HG03097 (cell line): ENCODE results near the gene SLC10A6.

Source experiments
- ATAC-seq: cut with Tn5 transposase; IDR thresholded peaks from one replicate; pipeline ENCODE4 v1.9.1; 2021; ENCODE audit not compliant: unreplicated experiment, low FRiP score

SLC10A6 gene

DNA sequence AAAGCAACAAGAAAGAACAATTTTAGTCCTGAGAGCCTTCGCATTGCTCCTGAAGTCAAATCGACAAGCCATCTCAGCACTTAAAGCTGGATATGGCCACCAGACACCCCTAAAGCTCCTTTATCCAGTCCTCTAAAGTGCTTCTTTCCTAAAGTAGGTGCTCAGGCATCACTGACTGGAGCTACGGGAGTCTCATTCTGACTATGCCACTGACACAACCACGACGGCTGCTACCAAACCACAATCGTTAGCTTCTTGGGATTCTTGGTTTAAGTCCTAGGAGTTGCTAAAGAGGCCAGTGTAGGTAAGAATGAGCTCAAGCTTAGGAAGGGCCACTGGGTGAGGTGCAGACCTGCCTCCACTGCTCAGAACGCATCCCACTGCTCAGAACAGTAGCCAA is 1.0 kb downstream of the SLC10A6 start:
- ATAC-seq: no peak

DNA sequence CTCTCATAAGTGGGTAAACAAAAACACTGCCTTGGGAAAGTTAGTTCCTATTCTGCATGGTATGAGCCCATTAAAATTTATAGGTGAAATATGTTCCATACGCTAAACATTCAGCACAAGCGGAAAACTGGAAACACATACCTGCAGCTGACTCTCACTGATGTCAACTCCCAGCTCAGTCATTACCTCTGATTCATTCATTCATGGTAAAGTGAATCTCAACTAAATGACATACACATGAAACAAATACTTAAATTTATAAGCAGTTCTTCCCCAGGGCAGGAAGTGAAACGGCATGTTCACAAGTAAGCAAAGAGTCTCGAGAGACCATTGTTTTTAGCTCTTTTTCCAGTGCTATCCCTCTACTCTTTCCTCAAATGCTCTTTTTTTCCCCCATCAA is 1.6 kb downstream of the SLC10A6 start:
- no peak for ATAC-seq

- no peak for ATAC-seq
These were observed 2.3 kb downstream of the SLC10A6 start for GRCh38 chr4:86846921-86847320.

- no peak for ATAC-seq
These were observed 3.6 kb downstream of the SLC10A6 start for GRCh38 chr4:86845593-86845992.

GRCh38 chr4:86841309-86841708 is 7.9 kb downstream of the SLC10A6 start:
- ATAC-seq: no peak

DNA sequence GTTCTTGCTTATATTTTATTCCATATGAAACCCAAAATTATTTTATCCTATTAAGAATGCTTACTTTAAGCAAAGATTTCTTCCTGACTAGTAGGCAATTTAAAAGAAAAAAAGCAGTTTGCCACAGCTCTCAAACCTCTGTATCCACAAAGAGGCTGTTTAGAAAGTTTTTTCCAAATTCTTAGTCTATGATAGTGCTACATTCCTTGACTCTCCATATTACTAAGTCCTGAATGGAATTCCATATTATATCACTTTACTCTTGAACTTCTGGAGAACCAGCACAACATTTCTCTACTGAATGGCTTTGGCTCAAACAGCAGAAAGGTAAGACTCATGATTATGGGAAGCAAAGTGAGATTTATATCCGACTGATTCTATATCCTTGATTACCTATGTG is 8.3 kb downstream of the SLC10A6 start:
- ATAC-seq: no peak

DNA sequence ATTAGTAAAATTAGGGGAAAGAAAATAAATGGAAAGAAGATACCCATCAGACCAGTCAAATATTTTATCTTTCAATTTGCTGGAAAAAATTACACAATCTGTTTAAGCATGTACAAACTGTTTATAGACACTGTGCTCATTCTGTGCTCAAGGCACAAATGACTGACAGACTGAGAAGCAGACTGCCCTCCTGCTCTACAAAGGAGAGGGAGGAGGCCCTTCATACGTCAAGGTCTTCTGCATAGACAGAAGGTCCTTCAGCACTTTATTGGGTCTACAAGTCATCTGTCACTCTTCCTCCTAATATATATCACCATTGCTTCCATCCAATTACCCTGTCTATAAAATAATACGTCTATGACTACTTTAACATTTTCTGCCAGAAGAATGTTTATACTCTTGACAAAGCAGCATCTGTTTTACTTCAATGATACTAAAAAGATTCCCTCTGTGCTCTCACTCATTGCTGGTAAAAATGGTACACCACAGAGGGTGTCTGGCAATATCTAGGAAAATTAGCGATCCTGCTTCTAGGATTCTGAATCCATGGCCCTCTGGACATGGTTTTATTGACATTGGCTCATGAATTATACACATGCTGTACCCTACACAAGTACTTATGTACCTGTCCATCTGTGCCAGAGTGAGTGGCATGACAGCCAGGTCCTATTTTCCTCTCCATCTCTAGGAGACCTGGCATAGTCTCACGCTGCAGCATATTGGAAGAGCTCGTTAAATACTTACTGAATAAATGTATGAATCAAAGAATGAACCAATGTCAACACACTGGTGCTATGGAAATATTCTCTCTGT is 11.3 kb downstream of the SLC10A6 start:
- no peak for ATAC-seq

GRCh38 chr4:86835677-86836076 is 13.5 kb downstream of the SLC10A6 start:
- no peak for ATAC-seq

- ATAC-seq: no peak
These were observed 14.3 kb downstream of the SLC10A6 start for GRCh38 chr4:86834901-86835300.

DNA sequence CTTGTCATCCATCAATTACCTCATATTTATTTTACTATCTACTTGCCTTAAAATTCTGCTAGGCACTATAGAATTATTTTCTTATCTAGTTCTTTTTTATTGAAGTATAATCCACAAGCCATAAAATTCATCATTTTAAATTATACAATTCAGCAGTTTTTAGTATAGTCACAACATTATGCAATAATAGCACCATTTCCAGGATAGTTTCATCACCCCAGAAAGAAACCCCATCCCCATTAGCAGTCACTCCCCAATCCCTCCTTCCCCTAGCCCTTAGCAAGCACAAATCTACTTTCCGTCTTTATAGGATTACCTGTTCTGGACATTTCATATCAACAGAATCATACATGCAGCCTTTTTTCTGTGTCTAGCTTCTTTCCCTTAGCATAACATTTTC is 15.6 kb downstream of the SLC10A6 start:
- no peak for ATAC-seq

DNA sequence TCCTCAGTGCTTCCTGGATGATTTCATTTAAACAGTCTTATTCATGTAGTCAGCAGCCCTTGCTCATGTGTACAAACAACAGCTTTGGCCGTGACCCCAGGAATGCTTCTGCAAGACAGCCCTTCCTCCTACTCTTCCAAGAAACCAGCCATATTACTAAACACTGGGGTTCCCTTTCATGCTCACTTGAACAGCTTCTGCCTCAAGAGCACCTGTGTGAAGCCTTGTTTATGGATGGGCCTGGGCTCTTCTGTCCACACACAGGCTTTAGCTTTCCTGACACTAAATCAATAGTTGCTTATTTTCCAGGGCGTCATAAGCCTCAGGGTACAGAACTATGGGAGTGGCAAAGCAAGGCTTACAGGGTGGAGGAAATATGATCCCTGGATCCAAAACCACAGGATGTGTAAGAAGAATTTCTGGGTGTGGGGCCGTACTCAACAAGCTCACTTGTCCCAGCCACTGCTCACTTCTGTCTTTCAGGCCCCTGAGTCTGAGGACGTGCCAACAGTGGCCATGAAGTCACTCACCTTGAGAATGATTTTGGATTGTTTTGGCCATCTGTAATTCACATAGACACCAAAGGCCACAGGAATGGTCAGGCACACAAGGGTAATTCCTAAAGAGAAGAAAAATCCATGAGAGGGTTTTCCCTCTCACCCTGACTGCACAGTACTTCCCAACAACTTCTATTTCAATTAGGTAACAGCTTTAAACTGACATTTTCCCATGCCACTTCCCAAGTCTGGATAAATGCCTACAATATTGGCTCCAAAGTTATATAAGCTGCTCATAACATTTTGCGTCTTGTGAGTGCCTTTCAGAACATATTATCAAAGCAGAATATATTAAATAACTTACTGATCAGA is 17.7 kb downstream of the SLC10A6 start:
- ATAC-seq: no peak

- no peak for ATAC-seq
These were observed 23.7 kb downstream of the SLC10A6 start for GRCh38 chr4:86825511-86825910.

DNA sequence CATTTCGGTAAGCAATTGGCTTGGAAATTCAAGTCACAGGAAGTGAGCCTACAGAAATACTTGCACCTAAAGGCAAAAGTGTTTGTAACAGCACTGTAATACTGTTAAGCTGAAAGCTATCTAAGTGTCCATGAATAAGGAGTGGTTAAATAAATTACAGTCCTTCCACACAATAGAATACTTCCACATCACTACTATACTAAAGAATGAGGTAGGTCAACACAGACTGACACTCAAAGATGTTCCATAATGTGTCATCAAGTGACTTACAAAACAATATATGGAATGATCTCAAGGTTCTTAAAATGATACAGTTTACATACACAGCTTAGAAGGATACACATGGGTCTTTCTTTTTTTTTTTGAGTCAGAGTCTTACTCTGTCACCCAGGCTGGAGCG is 27.0 kb downstream of the SLC10A6 start:
- no peak for ATAC-seq

DNA sequence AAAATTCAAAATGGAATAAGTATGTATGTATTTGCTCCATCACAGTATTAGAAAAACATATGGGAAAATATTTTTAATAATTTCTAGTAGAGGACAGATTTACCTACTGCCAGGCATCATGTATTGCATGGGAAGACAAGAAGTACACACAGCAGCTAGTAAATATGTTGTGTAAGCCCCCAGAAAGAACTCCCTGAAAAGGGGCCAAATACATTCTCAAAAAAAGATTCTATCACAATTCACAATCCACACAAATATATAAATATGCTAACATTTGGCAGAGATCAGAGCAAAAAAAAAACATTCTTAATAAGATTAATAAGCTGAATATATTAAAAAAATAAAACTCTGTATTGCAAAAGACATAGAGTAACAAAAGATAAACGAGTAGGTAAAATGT is 28.0 kb downstream of the SLC10A6 start:
- no peak for ATAC-seq

GRCh38 chr4:86819561-86819960 is 29.6 kb downstream of the SLC10A6 start:
- ATAC-seq: no peak

DNA sequence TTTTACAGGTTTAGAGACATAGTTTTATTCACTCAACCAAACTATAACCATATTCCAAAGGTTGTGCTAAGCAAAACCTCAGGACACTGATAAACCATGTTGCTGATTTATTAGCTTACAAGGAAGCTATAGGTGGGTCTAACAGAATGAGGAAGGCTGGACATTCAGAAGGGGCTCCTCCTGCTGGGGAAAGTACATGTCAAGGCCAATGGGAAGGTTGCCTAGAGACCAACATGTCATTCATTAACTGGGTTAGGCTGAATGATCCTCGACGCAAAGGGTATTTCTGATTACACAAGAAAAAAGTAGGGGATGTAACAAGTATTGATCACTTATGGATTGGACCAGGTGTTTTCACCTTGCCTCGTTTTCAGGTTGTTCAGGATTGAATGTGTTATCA is 30.3 kb downstream of the SLC10A6 start:
- ATAC-seq: no peak

- ATAC-seq: no peak
These were observed 31.0 kb downstream of the SLC10A6 start for GRCh38 chr4:86818211-86818610.

DNA sequence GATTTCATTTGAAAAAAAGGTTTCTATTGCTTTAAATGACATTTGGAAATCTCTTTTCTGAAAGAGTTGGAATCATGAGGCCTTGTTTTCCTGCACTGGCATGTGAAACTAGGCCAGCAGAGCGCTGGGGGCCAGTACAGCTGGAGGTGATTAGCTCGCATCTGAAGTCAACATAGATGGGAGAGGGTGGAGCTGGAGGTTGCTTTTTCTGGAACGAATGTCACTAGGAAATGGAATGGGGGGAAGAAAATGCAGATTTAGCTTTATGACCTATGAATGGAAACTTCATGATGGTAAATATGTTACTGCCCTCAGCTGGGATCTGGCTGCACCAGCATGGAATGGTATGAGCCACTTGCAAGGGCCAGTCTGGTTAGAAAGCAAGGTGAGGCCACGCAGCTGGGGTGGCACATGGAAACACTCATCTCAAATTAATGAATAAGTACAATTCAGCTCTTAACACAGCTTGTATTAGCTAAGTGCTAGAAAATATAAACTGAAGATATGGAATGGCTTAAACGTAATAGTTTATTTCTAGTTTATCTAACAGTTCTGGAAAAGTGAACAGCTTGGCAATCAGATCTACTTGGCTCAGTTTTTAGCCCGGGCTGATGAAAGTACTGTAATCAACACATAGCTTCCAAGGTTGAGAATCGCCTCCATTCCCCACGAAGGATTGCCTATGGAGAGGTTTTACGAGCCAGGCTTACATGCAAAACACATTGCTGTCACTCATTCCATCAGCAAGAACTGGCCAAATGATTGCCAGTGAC is 32.5 kb downstream of the SLC10A6 start:
- no peak for ATAC-seq

- no peak for ATAC-seq
These were observed 33.5 kb downstream of the SLC10A6 start for GRCh38 chr4:86815653-86816052.

DNA sequence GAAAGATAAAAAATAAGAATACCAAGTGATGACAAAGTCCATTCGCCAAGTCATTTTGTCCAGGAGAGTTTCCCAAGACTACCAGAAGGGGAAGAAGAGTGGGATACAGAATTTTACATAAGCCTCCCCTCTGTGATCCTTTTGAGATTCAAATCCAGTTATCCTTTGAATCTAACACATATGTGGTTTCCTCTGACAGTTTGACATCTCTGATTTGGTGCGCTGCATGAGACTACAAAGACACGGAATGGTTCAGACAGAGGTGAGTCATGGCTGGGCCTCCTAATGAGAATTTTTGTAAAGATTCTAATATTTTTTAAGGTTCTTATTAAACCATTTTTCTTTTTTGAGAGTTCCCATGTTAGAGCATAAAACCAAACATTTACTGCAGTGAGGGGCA is 38.3 kb downstream of the SLC10A6 start:
- no peak for ATAC-seq

DNA sequence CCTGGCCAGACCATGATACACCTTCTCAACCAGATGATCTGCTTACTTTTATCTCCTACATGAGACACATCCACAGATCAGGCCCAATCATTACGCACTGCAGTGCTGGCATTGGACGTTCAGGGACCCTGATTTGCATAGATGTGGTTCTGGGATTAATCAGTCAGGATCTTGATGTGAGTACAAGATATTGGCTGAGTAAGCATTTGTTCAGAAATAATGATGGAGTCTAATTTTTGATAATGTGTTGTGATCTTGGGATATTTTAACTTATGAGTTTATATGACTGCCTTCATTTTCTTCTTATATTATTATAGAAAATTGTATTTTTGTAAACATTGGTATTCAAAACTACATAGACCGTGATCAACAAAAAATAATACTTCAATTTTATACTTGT is 39.4 kb downstream of the SLC10A6 start:
- ATAC-seq: no peak
